H9 (cell line): Measurements from ENCODE around the gene EDIL3. TPM values are rescaled to one million over a fixed set of nuclear protein-coding genes. Genes with fewer than 3 reads are reported as not detected.

ENCODE experiments used
- DNase-seq: peaks from one replicate; pipeline ENCODE4 v3.0.0-alpha.2; 2017
- H2AFZ ChIP-seq: one replicate; pipeline ENCODE4 v1.6.1; 2013; ENCODE audit warnings: mild to moderate bottlenecking, low read length, control low read depth, moderate library complexity
- H2AK5ac ChIP-seq: 2 replicates; pipeline ENCODE4 v1.6.1; 2013; ENCODE audit warnings: low read length, control low read depth, mixed read lengths; ENCODE audit not compliant: insufficient read length
- H2BK120ac ChIP-seq: one replicate; pipeline ENCODE4 v1.6.1; 2013; ENCODE audit warnings: low read depth, mild to moderate bottlenecking, low read length, control low read depth, inconsistent platforms; ENCODE audit not compliant: poor library complexity, severe bottlenecking
- H2BK12ac ChIP-seq: 2 replicates; pipeline ENCODE4 v1.6.1; 2013; ENCODE audit warnings: low read length, control low read depth, mixed read lengths, low read depth; ENCODE audit not compliant: insufficient read length
- H2BK15ac ChIP-seq: 2 replicates; pipeline ENCODE4 v1.6.1; 2013; ENCODE audit warnings: low read depth, low read length, control low read depth
- H2BK20ac ChIP-seq: one replicate; pipeline ENCODE4 v1.6.1; 2013; ENCODE audit warnings: low read depth, mild to moderate bottlenecking, low read length, control low read depth, inconsistent platforms; ENCODE audit not compliant: poor library complexity, severe bottlenecking
- H2BK5ac ChIP-seq: 2 replicates; pipeline ENCODE4 v1.6.1; 2013; ENCODE audit warnings: low read length, control low read depth, mixed read lengths; ENCODE audit not compliant: insufficient read length
- H3K14ac ChIP-seq: 2 replicates; pipeline ENCODE4 v1.6.1; 2013; ENCODE audit warnings: low read length, control low read depth; ENCODE audit not compliant: insufficient read depth
- H3K18ac ChIP-seq: 2 replicates; pipeline ENCODE4 v1.6.1; 2013; ENCODE audit warnings: low read depth, mild to moderate bottlenecking, mixed read lengths, low read length, control low read depth; ENCODE audit not compliant: insufficient read length
- H3K23ac ChIP-seq: 2 replicates; pipeline ENCODE4 v1.6.1; 2013; ENCODE audit warnings: low read length, control low read depth, mixed read lengths, low read depth; ENCODE audit not compliant: insufficient read length
- H3K23me2 ChIP-seq: 2 replicates; pipeline ENCODE4 v1.6.1; 2013; ENCODE audit warnings: low read depth, mild to moderate bottlenecking, mixed read lengths, low read length, control low read depth; ENCODE audit not compliant: insufficient read length, poor library complexity, severe bottlenecking
- H3K27ac ChIP-seq: 2 replicates; pipeline ENCODE4 v1.5.1; 2013; ENCODE audit warnings: low read length, control low read depth, mixed read lengths, low read depth; ENCODE audit not compliant: insufficient read length
- H3K27me3 ChIP-seq: 2 replicates; pipeline ENCODE4 v1.6.1; 2013; ENCODE audit warnings: low read length, control low read depth, inconsistent platforms; ENCODE audit not compliant: insufficient read depth
- H3K4ac ChIP-seq: 2 replicates; pipeline ENCODE4 v1.6.1; 2013; ENCODE audit warnings: low read depth, mild to moderate bottlenecking, control low read depth, inconsistent platforms, low read length, moderate library complexity
- H3K4me1 ChIP-seq: 2 replicates; pipeline ENCODE4 v1.6.1; 2013; ENCODE audit warnings: low read length, control low read depth, inconsistent platforms; ENCODE audit not compliant: insufficient read depth
- H3K4me2 ChIP-seq: 2 replicates; pipeline ENCODE4 v1.6.1; 2013; ENCODE audit warnings: low read length, control low read depth, mixed read lengths; ENCODE audit not compliant: insufficient read length, insufficient read depth
- H3K56ac ChIP-seq: 2 replicates; pipeline ENCODE4 v1.6.1; 2013; ENCODE audit warnings: low read depth, mild to moderate bottlenecking, mixed read lengths, low read length, control low read depth; ENCODE audit not compliant: insufficient read length
- H3K79me1 ChIP-seq: 2 replicates; pipeline ENCODE4 v1.6.1; 2013; ENCODE audit warnings: low read depth, mild to moderate bottlenecking, moderate library complexity, low read length, control low read depth, inconsistent platforms; ENCODE audit not compliant: insufficient read depth, poor library complexity, severe bottlenecking
- H3K79me2 ChIP-seq: 2 replicates; pipeline ENCODE4 v1.6.1; 2013; ENCODE audit warnings: low read length, control low read depth, inconsistent platforms; ENCODE audit not compliant: insufficient read depth
- H3K9ac ChIP-seq: 2 replicates; pipeline ENCODE4 v1.6.1; 2013; ENCODE audit warnings: low read length, control low read depth, mixed read lengths; ENCODE audit not compliant: insufficient read length; ENCODE audit errors: extremely low read depth
- H3K9me3 ChIP-seq: one replicate; pipeline ENCODE4 v1.6.1; 2013; ENCODE audit warnings: low read depth, low read length, inconsistent platforms; ENCODE audit not compliant: control insufficient read depth
- H3T11ph ChIP-seq: one replicate; pipeline ENCODE4 v1.6.1; 2013; ENCODE audit warnings: mild to moderate bottlenecking, low read length, control low read depth, inconsistent platforms
- H4K20me1 ChIP-seq: one replicate; pipeline ENCODE4 v1.6.1; 2013; ENCODE audit not compliant: control insufficient read depth, insufficient read length, insufficient read depth
- H4K5ac ChIP-seq: 2 replicates; pipeline ENCODE4 v1.6.1; 2013; ENCODE audit warnings: low read depth, mild to moderate bottlenecking, mixed read lengths, low read length, control low read depth; ENCODE audit not compliant: insufficient read length
- H4K8ac ChIP-seq: replicated peaks from 2 replicates; pipeline ENCODE4 v1.6.1; 2013; ENCODE audit warnings: low read length, control low read depth, mixed read lengths, low read depth; ENCODE audit not compliant: insufficient read length
- H4K91ac ChIP-seq: 2 replicates; pipeline ENCODE4 v1.6.1; 2013; ENCODE audit warnings: low read depth, mild to moderate bottlenecking, moderate library complexity, mixed read lengths, low read length, control low read depth; ENCODE audit not compliant: insufficient read length
- H3K27ac Mint-ChIP-seq, 3 experiments: 2 replicates in 2 of 3; 3 replicates in 1 of 3; pipeline ENCODE4 v1.8.0; 2020 to 2021; ENCODE audit warnings: mixed read lengths in 3 of 3, mild to moderate bottlenecking in 1 of 3, moderate library complexity in 1 of 3
- H3K27me3 Mint-ChIP-seq: 2 replicates; pipeline ENCODE4 v1.8.0; 2021; ENCODE audit warnings: low read depth, mild to moderate bottlenecking, moderate library complexity, mixed read lengths
- H3K36me3 Mint-ChIP-seq, 3 experiments: 2 replicates in 2 of 3; 3 replicates in 1 of 3; pipeline ENCODE4 v1.8.0; 2020 to 2021; ENCODE audit warnings: low read depth in 3 of 3, mixed read lengths in 3 of 3; ENCODE audit not compliant: insufficient read depth in 1 of 3
- H3K4me1 Mint-ChIP-seq, 2 experiments: 2 replicates each; pipeline ENCODE4 v1.8.0; 2020; ENCODE audit warnings: mixed read lengths in 2 of 2
- H3K4me3 Mint-ChIP-seq, 2 experiments: 2 replicates in 1 of 2; 3 replicates in 1 of 2; pipeline ENCODE4 v1.8.0; 2020 to 2021; ENCODE audit warnings: mild to moderate bottlenecking in 2 of 2, mixed read lengths in 2 of 2, moderate library complexity in 1 of 2
- H3K9me3 Mint-ChIP-seq, 2 experiments: 2 replicates in 1 of 2; 3 replicates in 1 of 2; pipeline ENCODE4 v1.8.0; 2020; ENCODE audit warnings: mild to moderate bottlenecking in 2 of 2, mixed read lengths in 2 of 2, moderate library complexity in 1 of 2
- CTCF ChIP-seq: fragments of 200-600 bp; sonication (generic); conservative IDR thresholded peaks from 3 replicates; pipeline ENCODE4 v1.8.0; 2021; ENCODE audit warnings: antibody characterized with exemption, mild to moderate bottlenecking
- WGBS: extraction: QIAGEN DNeasy Blood & Tissue Kit; methylation state at CpG from one replicate; pipeline ENCODE4 v1.1.7; 2013; ENCODE audit warnings: missing lambda C conversion rate, low lambda C conversion rate, mixed read lengths; ENCODE audit not compliant: insufficient read length; ENCODE audit errors: extremely low coverage; 5-methylcytosine and 5-hydroxymethylcytosine counted together
- total RNA-seq: library from RNA; stranded (reverse); gene quantifications from 2 replicates; pipeline ENCODE4 v1.2.1, GENCODE V29; 2021

Gene EDIL3
- total RNA-seq, 1 experiment from 2014 or later, result 61.9 TPM

- H3K14ac ChIP-seq, result no peak overlapping the region
- Mint-ChIP-seq H3K4me3 (no peak overlapping the region), H3K27ac (no peak overlapping the region), H3K4me1 (no peaks in the 10 kb centered on the region), H3K27me3 (no peaks in the 10 kb centered on the region), H3K36me3 (no peaks in the 10 kb centered on the region), H3K9me3 (no peaks in the 10 kb centered on the region)
- no peak overlapping the region for H3K27ac ChIP-seq
- DNase-seq, result no peak
- no peak overlapping the region for H3K4me2 ChIP-seq
- no peaks in the 10 kb centered on the region for H3K4me1 ChIP-seq
- H4K8ac ChIP-seq, result no peak overlapping the region
- no peak overlapping the region for H2BK20ac ChIP-seq
- no peaks in the 10 kb centered on the region for H3K79me1 ChIP-seq
- no peaks in the 10 kb centered on the region for H3K9me3 ChIP-seq
- H3K79me2 ChIP-seq, result no peaks in the 10 kb centered on the region
- no peak overlapping the region for H3K9ac ChIP-seq
- no peaks in the 10 kb centered on the region for H4K20me1 ChIP-seq
- H2BK15ac ChIP-seq, result no peak overlapping the region
- no peak overlapping the region for H3T11ph ChIP-seq
- H3K27me3 ChIP-seq, result no peaks in the 10 kb centered on the region
- H2AK5ac ChIP-seq, result no peak overlapping the region
- no peak overlapping the region for H3K56ac ChIP-seq
- no peak overlapping the region for H3K4ac ChIP-seq
- no peak overlapping the region for H3K18ac ChIP-seq
- no peak overlapping the region for H2AFZ ChIP-seq
- WGBS, result no CpG with 5 or more reads among the region's 3 CpGs
- no peak overlapping the region for H2BK120ac ChIP-seq
- TF ChIP-seq CTCF, result no peak
- no peak overlapping the region for H2BK12ac ChIP-seq
- no peak overlapping the region for H4K91ac ChIP-seq
- H2BK5ac ChIP-seq, result no peak overlapping the region
- H3K23me2 ChIP-seq, result no peaks in the 10 kb centered on the region
- H3K23ac ChIP-seq, result no peak overlapping the region
- H4K5ac ChIP-seq, result no peak overlapping the region
Observed at GRCh38 chr5:83947763-83948162, 436.9 kb downstream of the EDIL3 start.
